Measurements from ENCODE around the gene CXorf66. TPM values are rescaled to one million over a fixed set of nuclear protein-coding genes. Genes with fewer than 3 reads are reported as not detected.
"Not testable (repeated sequence)": the region's sequence is repeated elsewhere in the genome, so short reads cannot be mapped to it uniquely, and the experiment has no call there.

Gene CXorf66
- total RNA-seq, 1 donor from 2014 or later, result not detected

DNA sequence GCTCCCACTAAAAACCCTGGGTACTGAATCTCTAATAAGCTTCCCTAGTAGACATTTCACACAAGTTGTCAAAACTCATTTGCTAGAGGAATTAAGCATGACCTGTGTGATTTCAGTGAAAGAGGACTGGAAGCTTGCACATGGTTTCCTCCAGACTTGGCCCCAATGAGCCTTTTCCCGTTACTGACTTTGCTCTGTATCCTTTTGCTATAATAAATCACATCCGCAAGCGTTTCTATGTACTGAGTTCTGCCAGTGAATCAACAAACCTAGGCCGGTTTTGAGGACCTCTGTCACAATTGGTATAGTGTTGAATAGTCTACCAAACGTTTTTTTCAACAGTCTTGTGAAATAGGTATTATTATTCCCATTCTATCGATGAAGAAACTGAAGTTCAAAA, 40.6 kb downstream of the CXorf66 start:
- DNase-seq, result no peak
- Histone ChIP-seq H3K9me3 (no peaks in the 10 kb centered on the region), H3K4me3 (no peak overlapping the region), H3K27me3 (no peaks in the 10 kb centered on the region), H3K4me1 (no peaks in the 10 kb centered on the region), H3K27ac (no peak overlapping the region), H3K36me3 (no peaks in the 10 kb centered on the region)
- no peak for ATAC-seq
- intact Hi-C loops (cut with DNase I), result no loop called here
- TF ChIP-seq, protein P1, sequence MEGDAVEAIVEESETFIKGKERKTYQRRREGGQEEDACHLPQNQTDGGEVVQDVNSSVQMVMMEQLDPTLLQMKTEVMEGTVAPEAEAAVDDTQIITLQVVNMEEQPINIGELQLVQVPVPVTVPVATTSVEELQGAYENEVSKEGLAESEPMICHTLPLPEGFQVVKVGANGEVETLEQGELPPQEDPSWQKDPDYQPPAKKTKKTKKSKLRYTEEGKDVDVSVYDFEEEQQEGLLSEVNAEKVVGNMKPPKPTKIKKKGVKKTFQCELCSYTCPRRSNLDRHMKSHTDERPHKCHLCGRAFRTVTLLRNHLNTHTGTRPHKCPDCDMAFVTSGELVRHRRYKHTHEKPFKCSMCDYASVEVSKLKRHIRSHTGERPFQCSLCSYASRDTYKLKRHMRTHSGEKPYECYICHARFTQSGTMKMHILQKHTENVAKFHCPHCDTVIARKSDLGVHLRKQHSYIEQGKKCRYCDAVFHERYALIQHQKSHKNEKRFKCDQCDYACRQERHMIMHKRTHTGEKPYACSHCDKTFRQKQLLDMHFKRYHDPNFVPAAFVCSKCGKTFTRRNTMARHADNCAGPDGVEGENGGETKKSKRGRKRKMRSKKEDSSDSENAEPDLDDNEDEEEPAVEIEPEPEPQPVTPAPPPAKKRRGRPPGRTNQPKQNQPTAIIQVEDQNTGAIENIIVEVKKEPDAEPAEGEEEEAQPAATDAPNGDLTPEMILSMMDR (IDR thresholded peaks at IDR 0.05), result no peak

DNA sequence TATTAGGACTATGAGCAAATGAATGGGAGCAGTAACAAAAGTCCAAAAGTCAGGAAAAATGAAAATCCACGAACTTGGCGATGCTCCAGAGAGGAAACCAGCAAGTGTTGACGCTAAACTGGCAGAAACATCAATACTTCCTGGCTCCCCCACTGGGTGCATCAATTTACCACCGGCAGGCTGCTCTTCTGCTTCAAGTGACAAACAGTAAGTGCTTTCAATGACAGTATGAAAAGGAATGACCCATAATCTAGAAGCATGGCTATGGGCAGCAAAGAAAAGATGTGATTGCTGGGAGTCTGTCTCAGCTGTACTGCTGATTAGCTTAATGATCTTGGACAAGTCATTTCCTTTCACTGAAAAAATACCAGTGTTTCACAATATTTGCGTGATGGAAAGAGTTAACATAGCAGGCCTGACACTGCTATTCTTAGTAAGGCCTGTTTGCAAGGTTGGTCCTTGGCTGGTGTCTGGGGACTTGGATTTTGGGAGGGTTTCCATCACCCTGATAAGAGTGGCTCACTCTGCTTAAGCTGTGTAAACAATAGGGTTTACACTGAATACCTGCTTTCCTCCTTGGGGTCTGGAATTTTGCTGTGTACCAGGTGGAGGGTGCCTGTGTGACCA, 41.1 kb downstream of the CXorf66 start:
- H3K4me3 ChIP-seq, result no peak overlapping the region
- H3K27me3 ChIP-seq, result no peaks in the 10 kb centered on the region
- ATAC-seq (no peak), DNase-seq (no peak)
- TF ChIP-seq, protein P1 (IDR thresholded peaks at IDR 0.05), result no peak
- H3K9me3 ChIP-seq, result no peaks in the 10 kb centered on the region
- no peak overlapping the region for H3K27ac ChIP-seq
- intact Hi-C loops (cut with DNase I), result no loop called here
- H3K36me3 ChIP-seq, result no peaks in the 10 kb centered on the region
- no peaks in the 10 kb centered on the region for H3K4me1 ChIP-seq

DNA sequence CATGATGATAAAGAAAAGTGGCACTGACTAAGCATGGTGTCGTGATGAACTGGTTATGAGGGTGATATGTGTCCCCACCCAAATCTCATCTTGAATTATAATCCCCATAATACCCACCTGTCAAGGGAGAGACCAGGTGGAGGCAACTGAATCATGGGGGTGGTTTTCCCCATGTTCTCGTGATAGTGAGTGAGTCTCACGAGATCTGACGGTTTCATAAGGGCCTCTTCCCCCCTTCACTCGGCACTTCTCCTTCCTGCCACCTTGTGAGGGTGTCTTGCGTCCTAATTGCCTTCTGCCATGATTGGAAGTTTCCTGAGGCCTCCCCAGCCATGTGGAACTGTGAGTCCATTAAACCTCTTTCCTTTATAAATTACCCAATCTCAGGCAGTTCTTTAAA, 44.2 kb downstream of the CXorf66 start:
- H3K4me3 ChIP-seq; H3K27me3 ChIP-seq; H3K27ac ChIP-seq; H3K9me3 ChIP-seq; ATAC-seq; H3K4me1 ChIP-seq; DNase-seq; H3K36me3 ChIP-seq; intact Hi-C loops (cut with DNase I): not testable (repeated sequence)

DNA sequence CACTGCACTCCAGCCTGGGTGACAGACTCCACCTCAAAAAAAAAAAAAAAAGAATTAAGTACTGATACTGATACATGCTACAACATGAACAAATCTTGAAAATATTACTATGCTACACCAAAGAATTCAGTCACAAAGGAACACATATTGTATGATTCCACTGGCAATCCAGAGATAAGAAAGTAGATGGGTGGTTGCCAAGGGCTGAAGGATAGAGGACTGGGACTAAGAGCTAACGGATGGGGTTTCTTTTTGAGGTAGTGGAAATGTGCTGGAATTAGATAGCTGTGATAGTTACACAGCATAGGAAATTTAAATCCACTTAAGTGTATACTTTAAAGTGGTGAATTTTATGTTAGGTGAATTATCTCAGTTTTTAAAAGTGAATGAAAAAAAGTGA, 45.0 kb downstream of the CXorf66 start:
- Histone ChIP-seq H3K4me3 (no peak overlapping the region), H3K4me1 (no peaks in the 10 kb centered on the region), H3K27ac (no peak overlapping the region), H3K9me3 (no peaks in the 10 kb centered on the region), H3K27me3 (no peaks in the 10 kb centered on the region), H3K36me3 (no peaks in the 10 kb centered on the region)
- TF ChIP-seq, protein P1 (IDR thresholded peaks at IDR 0.05), result no peak
- no peak for ATAC-seq
- no peak for DNase-seq
- intact Hi-C loops (cut with DNase I), result no loop called here

DNA sequence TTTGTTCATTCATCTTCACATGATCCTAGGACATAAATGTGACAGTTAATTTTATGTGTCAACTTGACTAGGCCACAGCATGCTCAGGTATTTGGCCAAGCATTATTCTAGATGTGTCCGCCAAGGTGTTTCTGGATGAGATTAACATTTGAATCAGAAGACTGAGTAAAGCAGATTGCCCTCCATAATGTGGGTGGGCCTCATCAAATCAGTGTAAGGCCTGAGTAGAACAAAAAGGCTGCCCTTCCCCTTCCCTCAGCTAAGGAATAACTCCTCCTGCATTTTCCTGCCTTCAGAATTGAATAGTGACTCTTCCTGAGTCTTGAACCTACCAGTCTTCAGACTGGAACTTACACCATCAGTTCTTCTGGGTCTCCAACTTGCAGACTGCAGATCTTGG, 50.9 kb downstream of the CXorf66 start:
- no peak overlapping the region for H3K4me3 ChIP-seq
- no peak for ATAC-seq
- intact Hi-C loops (cut with DNase I), result no loop called here
- H3K9me3 ChIP-seq, result no peaks in the 10 kb centered on the region
- H3K4me1 ChIP-seq, result no peaks in the 10 kb centered on the region
- H3K27me3 ChIP-seq, result no peaks in the 10 kb centered on the region
- DNase-seq, result no peak
- H3K36me3 ChIP-seq, result no peaks in the 10 kb centered on the region
- TF ChIP-seq, protein P1 (IDR thresholded peaks at IDR 0.05), result no peak
- H3K27ac ChIP-seq, result no peak overlapping the region

DNA sequence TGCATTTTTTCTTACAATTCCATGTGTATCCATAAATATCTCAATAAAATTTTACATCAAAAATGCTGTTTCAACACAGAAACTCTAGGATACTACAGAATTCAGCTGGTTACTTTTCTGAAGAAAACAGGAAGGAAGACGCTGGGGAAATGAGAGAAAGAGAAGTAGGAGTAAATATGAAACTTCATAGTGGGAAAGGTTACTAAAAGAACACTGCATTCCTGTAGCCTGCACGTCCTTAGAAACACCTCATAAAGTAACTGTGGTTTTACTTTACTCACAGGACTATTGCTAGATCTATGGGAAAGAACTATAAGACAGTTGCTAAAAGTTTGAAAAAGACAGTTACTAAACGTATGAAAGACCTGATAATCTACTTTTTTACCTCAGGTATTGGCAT, 55.6 kb downstream of the CXorf66 start:
- H3K9me3 ChIP-seq, result no peaks in the 10 kb centered on the region
- H3K4me1 ChIP-seq, result no peaks in the 10 kb centered on the region
- TF ChIP-seq, protein P1 (IDR thresholded peaks at IDR 0.05), result no peak
- no peak overlapping the region for H3K27ac ChIP-seq
- ATAC-seq (no peak), DNase-seq (no peak)
- intact Hi-C loops (cut with DNase I), result no loop called here
- H3K27me3 ChIP-seq, result no peaks in the 10 kb centered on the region
- H3K4me3 ChIP-seq, result no peak overlapping the region
- H3K36me3 ChIP-seq, result no peaks in the 10 kb centered on the region
